ENCODE results near the gene SPEF2.
"Not testable (repeated sequence)": the region's sequence is repeated elsewhere in the genome, so short reads cannot be mapped to it uniquely, and the experiment has no call there.

Gene SPEF2

GRCh38 chr5:35659556-35659955 lies 41.9 kb downstream of the SPEF2 start:
- no peak for DNase-seq (ENCODE audit: low spot score)

GRCh38 chr5:35660451-35660850 lies 42.8 kb downstream of the SPEF2 start:
- no peak for DNase-seq (ENCODE audit: low spot score)

- DNase-seq (ENCODE audit: low spot score): no peak
These were observed 46.9 kb downstream of the SPEF2 start for GRCh38 chr5:35664584-35664983.

GRCh38 chr5:35665096-35665495 lies 47.4 kb downstream of the SPEF2 start:
- no peak for DNase-seq (ENCODE audit: low spot score)

GRCh38 chr5:35668319-35668718 lies 50.7 kb downstream of the SPEF2 start:
- no peak for DNase-seq (ENCODE audit: low spot score)

- DNase-seq (ENCODE audit: low spot score): no peak
These were observed 51.1 kb downstream of the SPEF2 start for GRCh38 chr5:35668794-35669193.

- no peak for DNase-seq (ENCODE audit: low spot score)
These were observed 54.1 kb downstream of the SPEF2 start for GRCh38 chr5:35671541-35672295.

- DNase-seq (ENCODE audit: low spot score): not testable (repeated sequence)
These were observed 54.6 kb downstream of the SPEF2 start for GRCh38 chr5:35672296-35672655.

GRCh38 chr5:35672995-35673394 lies 55.3 kb downstream of the SPEF2 start:
- no peak for DNase-seq (ENCODE audit: low spot score)

- no peak for DNase-seq (ENCODE audit: low spot score)
These were observed 56.4 kb downstream of the SPEF2 start for GRCh38 chr5:35674049-35674448.

- DNase-seq (ENCODE audit: low spot score): no peak
These were observed 57.7 kb downstream of the SPEF2 start for GRCh38 chr5:35675392-35675791.

- no peak for DNase-seq (ENCODE audit: low spot score)
These were observed 60.2 kb downstream of the SPEF2 start for GRCh38 chr5:35677878-35678277.

- no peak for DNase-seq (ENCODE audit: low spot score)
These were observed 61.0 kb downstream of the SPEF2 start for GRCh38 chr5:35678661-35679060.

- no peak for DNase-seq (ENCODE audit: low spot score)
These were observed 61.7 kb downstream of the SPEF2 start for GRCh38 chr5:35679357-35679756.

- no peak for DNase-seq (ENCODE audit: low spot score)
These were observed 64.2 kb downstream of the SPEF2 start for GRCh38 chr5:35681911-35682310.

- DNase-seq (ENCODE audit: low spot score): no peak
These were observed 65.8 kb downstream of the SPEF2 start for GRCh38 chr5:35683466-35683865.

- DNase-seq (ENCODE audit: low spot score): no peak
These were observed 67.5 kb downstream of the SPEF2 start for GRCh38 chr5:35685161-35685560.

GRCh38 chr5:35687961-35688360 lies 70.3 kb downstream of the SPEF2 start:
- no peak for DNase-seq (ENCODE audit: low spot score)

GRCh38 chr5:35694481-35694880 lies 76.8 kb downstream of the SPEF2 start:
- DNase-seq (ENCODE audit: low spot score): no peak

- no peak for DNase-seq (ENCODE audit: low spot score)
These were observed 80.6 kb downstream of the SPEF2 start for GRCh38 chr5:35698047-35698808.

- no peak for DNase-seq (ENCODE audit: low spot score)
These were observed 90.0 kb downstream of the SPEF2 start for GRCh38 chr5:35707659-35708058.

GRCh38 chr5:35709688-35710087 lies 92.0 kb downstream of the SPEF2 start:
- DNase-seq (ENCODE audit: low spot score): no peak

GRCh38 chr5:35717718-35718117 lies 100.1 kb downstream of the SPEF2 start:
- no peak for DNase-seq (ENCODE audit: low spot score)

GRCh38 chr5:35735718-35736117 lies 118.1 kb downstream of the SPEF2 start:
- DNase-seq (ENCODE audit: low spot score): no peak
